Ectodermal cell (in vitro differentiated cells): ENCODE results near the gene KIT.

Source experiments
- H3K27ac ChIP-seq: 2 replicates; pipeline ENCODE4 v1.7.0; 2013; ENCODE audit warnings: mild to moderate bottlenecking, low read depth, low read length; ENCODE audit not compliant: insufficient read depth, poor library complexity, severe bottlenecking
- H3K27me3 ChIP-seq: 2 replicates; pipeline ENCODE4 v1.7.0; 2013; ENCODE audit warnings: mild to moderate bottlenecking, low read length; ENCODE audit not compliant: insufficient read depth, control insufficient read depth, poor library complexity, severe bottlenecking
- H3K36me3 ChIP-seq: one replicate; pipeline ENCODE4 v1.7.0; 2013; ENCODE audit warnings: low read length; ENCODE audit not compliant: control insufficient read depth, insufficient read depth
- H3K4me1 ChIP-seq: one replicate; pipeline ENCODE4 v1.7.0; 2013; ENCODE audit warnings: low read length; ENCODE audit not compliant: control insufficient read depth, insufficient read depth
- H3K4me3 ChIP-seq: 2 replicates; pipeline ENCODE4 v1.7.0; 2013; ENCODE audit warnings: low read depth, low read length, control low read depth; ENCODE audit not compliant: insufficient read depth
- H3K9me3 ChIP-seq: 2 replicates; pipeline ENCODE4 v1.7.0; 2013; ENCODE audit warnings: mild to moderate bottlenecking, low read length, moderate library complexity; ENCODE audit not compliant: control insufficient read depth
- WGBS, 2 experiments: methylation state at CpG; one replicate each; pipeline ENCODE4 v1.1.7; 2013; ENCODE audit warnings: missing lambda C conversion rate in 2 of 2; 5-methylcytosine and 5-hydroxymethylcytosine counted together

The KIT gene

DNA sequence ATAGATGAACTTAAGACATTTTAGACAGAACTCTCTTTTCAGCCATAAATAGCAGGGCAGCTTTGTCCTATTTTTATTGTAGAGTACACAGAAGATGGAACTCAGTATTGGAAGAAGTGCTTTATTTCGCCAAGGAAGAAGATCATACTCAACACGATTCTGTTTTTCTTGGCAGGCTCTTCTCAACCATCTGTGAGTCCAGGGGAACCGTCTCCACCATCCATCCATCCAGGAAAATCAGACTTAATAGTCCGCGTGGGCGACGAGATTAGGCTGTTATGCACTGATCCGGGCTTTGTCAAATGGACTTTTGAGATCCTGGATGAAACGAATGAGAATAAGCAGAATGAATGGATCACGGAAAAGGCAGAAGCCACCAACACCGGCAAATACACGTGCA is 37.6 kb downstream of the KIT start:
- Histone ChIP-seq H3K4me1 (no peaks in the 10 kb centered on the region), H3K9me3 (no peaks in the 10 kb centered on the region), H3K27me3 (no peaks in the 10 kb centered on the region), H3K36me3 (peaks cover 3% of the 10 kb centered on the region), H3K27ac (no peak overlapping the region), H3K4me3 (no peak overlapping the region)
- WGBS, 2 experiments, result 95 to 97% methylated on average over 12 of the region's 12 CpGs

DNA sequence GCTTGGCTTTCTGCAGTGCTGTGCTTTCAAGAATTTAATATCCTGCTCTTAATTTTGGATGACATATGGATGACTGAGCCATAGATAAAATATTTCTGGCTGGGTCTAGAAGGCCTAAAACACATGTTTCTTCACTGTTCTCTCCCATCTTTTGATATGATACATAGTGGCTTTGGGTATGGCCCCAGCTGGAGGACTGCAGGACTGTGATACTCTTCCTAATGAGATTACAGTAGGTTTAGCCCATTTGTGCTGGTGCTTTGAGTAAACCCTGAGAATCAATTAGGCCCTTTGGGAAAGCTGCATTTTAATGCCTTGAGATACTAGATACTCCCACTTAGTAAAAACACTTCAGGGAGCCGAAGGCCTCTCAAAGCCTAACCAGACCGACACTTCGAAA is 38.0 kb downstream of the KIT start:
- Histone ChIP-seq H3K27ac (no peak overlapping the region), H3K4me3 (no peak overlapping the region), H3K36me3 (peaks cover 3% of the 10 kb centered on the region), H3K9me3 (no peaks in the 10 kb centered on the region), H3K27me3 (no peaks in the 10 kb centered on the region), H3K4me1 (no peaks in the 10 kb centered on the region)
- WGBS, 2 experiments, result 77 to 91% methylated on average over 3 of the region's 3 CpGs

GRCh38 chr4:54696649-54697048 is 38.9 kb downstream of the KIT start:
- Histone ChIP-seq H3K4me1 (no peaks in the 10 kb centered on the region), H3K9me3 (no peaks in the 10 kb centered on the region), H3K27ac (no peak overlapping the region), H3K27me3 (no peaks in the 10 kb centered on the region), H3K36me3 (peaks cover 3% of the 10 kb centered on the region), H3K4me3 (no peak overlapping the region)
- whole genome bisulfite sequencing, 2 experiments, result 94 to 96% methylated on average over 5 of the region's 5 CpGs

- Histone ChIP-seq H3K4me1 (no peaks in the 10 kb centered on the region), H3K27ac (no peak overlapping the region), H3K27me3 (no peaks in the 10 kb centered on the region), H3K9me3 (no peaks in the 10 kb centered on the region), H3K36me3 (peaks cover 3% of the 10 kb centered on the region), H3K4me3 (no peak overlapping the region)
- 46 to 91% methylated on average over 1 to 2 of the region's 2 CpGs for WGBS, 2 experiments
These were observed 43.2 kb downstream of the KIT start for GRCh38 chr4:54700986-54701385.

- H3K27ac ChIP-seq, result no peak overlapping the region
- H3K4me3 ChIP-seq, result no peak overlapping the region
- no peaks in the 10 kb centered on the region for H3K4me1 ChIP-seq
- WGBS, 2 experiments, result 93 to 100% methylated on average over 1 to 4 of the region's 4 CpGs
- H3K27me3 ChIP-seq, result no peaks in the 10 kb centered on the region
- no peaks in the 10 kb centered on the region for H3K9me3 ChIP-seq
- H3K36me3 ChIP-seq, result peaks cover 3% of the 10 kb centered on the region
These were observed 45.4 kb downstream of the KIT start for GRCh38 chr4:54703182-54703581.

DNA sequence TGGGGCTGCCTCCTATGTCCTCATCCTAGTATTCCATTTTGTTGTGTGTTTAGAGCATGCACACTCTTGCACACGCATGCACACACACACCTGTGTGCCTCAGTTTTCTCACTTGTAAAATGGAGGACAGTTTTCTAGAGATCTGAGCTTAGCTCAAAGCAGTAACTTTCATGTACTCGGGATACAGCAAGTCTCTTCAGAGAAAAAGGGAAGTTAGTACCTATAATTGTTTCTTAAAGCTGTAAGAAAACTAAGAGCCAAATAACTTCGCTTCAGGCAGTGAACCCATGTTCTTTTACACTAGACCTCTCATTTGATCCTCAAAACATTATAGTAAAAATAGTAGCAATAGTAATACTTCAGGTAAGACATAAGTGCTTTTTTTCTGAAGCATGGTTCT is 49.6 kb downstream of the KIT start:
- H3K36me3 ChIP-seq, result no peaks in the 10 kb centered on the region
- 92 to 94% methylated on average over 3 of the region's 3 CpGs for whole genome bisulfite sequencing, 2 experiments
- H3K27me3 ChIP-seq, result no peaks in the 10 kb centered on the region
- H3K27ac ChIP-seq, result no peak overlapping the region
- H3K4me3 ChIP-seq, result no peak overlapping the region
- no peaks in the 10 kb centered on the region for H3K9me3 ChIP-seq
- no peaks in the 10 kb centered on the region for H3K4me1 ChIP-seq

- WGBS, 2 experiments, result 86 to 88% methylated on average over 18 to 19 of the region's 20 CpGs
- Histone ChIP-seq H3K27ac (no peak overlapping the region), H3K4me1 (no peaks in the 10 kb centered on the region), H3K4me3 (no peak overlapping the region), H3K36me3 (no peaks in the 10 kb centered on the region), H3K9me3 (no peaks in the 10 kb centered on the region), H3K27me3 (no peaks in the 10 kb centered on the region)
These were observed 50.9 kb downstream of the KIT start for GRCh38 chr4:54708339-54709279.

- Histone ChIP-seq H3K27me3 (no peaks in the 10 kb centered on the region), H3K4me1 (no peaks in the 10 kb centered on the region), H3K9me3 (no peaks in the 10 kb centered on the region), H3K36me3 (no peaks in the 10 kb centered on the region), H3K27ac (no peak overlapping the region), H3K4me3 (no peak overlapping the region)
- WGBS, 2 experiments, result 98 to 99% methylated on average over 8 of the region's 8 CpGs
These were observed 51.6 kb downstream of the KIT start for GRCh38 chr4:54709400-54709799.

GRCh38 chr4:54712206-54712605 is 54.4 kb downstream of the KIT start:
- WGBS, 2 experiments, result 94 to 100% methylated on average over 1 of the region's 2 CpGs

DNA sequence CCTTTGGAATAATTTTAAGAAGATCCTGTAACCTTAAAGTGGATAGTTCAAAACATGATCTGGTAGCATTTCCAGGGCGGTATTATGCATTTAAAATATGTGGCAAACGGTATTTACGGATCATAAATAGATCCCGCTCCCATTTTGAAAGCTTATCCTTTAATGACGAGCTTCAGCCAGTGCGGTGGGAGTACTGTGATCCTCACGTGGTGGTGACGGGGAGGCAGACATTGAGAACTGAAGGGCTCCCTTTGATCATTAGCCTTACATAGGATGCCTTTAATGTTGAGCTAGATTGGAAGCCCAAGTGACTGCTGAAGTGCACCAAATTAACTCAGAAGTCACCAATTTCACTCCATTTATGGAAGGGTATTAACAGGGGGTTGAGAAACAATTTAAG is 56.9 kb downstream of the KIT start:
- whole genome bisulfite sequencing, 2 experiments, result 81 to 83% methylated on average over 8 of the region's 8 CpGs
- H3K4me1 ChIP-seq, result no peaks in the 10 kb centered on the region
- no peak overlapping the region for H3K27ac ChIP-seq
- no peaks in the 10 kb centered on the region for H3K27me3 ChIP-seq
- no peaks in the 10 kb centered on the region for H3K36me3 ChIP-seq
- H3K4me3 ChIP-seq, result no peak overlapping the region
- H3K9me3 ChIP-seq, result no peaks in the 10 kb centered on the region

More at GRCh38 chr4:54712206-54712605, 54.4 kb downstream of the KIT start:
- H3K4me1 ChIP-seq, result no peaks in the 10 kb centered on the region
- no peaks in the 10 kb centered on the region for H3K9me3 ChIP-seq
- H3K36me3 ChIP-seq, result no peaks in the 10 kb centered on the region
- no peak overlapping the region for H3K27ac ChIP-seq
- no peaks in the 10 kb centered on the region for H3K27me3 ChIP-seq
- no peak overlapping the region for H3K4me3 ChIP-seq
